Fibroblast of skin of left biceps (primary cell): ENCODE results near the gene HOXB6.
A peak's percentile ranks its signal among the peaks of the same experiment; 100 is the strongest.

Experiments
- DNase-seq, 2 experiments: peaks; one replicate each; pipeline ENCODE4 v3.0.0-alpha.2; 2013; ENCODE audit warnings: low read depth in 2 of 2

Gene HOXB6

DNA sequence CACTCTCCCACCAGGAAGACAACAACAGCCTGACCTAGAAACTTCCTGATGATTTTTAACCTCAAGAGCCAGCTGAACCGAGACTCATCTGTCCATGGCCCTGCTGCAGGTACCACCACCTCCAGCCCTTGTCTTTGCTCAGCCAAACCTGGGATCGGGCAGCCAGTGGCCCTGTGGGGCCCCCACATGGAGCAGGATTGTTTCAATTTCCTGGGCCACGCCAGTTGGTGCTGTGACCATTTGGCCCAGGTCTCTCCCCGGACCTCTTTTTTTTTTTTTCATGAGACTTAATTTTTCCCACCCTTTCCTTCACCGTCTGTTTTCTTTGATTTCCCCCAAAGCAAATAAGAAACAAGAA, 51.6 kb downstream of the HOXB6 start:
- DNase-seq: no peak

DNA sequence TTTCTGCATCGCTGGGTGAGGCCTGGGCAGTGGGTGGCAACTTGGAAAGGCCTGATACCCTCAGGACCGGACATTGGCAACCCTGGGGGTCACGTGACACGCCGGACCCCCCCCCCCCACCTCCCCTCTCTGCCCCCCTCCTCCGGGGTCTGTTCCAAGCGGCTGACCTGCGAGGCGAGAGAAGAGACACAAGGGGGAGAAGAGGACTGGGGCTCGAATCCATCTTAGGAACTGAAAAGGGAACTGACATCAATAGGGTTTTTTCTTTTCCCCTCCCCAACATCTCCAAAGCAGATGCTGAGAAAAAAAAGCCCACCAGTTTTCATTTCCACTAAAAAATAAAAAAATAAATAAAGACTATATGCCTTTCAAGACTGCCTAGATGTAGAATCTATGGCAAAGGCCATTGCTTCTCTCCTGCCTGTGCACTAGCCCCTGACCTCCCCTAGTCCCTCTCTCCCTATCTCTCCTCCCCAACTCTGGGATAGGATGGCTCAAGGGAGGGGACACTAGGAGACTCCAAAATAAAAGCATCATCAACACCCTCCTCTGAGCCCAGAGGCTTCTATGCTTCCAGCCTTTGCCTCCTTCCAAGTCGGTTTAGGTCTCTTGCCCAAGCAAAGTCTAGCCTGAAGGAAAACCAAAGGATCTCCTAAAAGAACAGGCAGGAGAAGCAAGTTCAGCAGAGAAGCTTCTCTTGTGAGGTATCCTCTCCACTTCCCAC, 52.2 kb downstream of the HOXB6 start:
- no peak for DNase-seq

DNA sequence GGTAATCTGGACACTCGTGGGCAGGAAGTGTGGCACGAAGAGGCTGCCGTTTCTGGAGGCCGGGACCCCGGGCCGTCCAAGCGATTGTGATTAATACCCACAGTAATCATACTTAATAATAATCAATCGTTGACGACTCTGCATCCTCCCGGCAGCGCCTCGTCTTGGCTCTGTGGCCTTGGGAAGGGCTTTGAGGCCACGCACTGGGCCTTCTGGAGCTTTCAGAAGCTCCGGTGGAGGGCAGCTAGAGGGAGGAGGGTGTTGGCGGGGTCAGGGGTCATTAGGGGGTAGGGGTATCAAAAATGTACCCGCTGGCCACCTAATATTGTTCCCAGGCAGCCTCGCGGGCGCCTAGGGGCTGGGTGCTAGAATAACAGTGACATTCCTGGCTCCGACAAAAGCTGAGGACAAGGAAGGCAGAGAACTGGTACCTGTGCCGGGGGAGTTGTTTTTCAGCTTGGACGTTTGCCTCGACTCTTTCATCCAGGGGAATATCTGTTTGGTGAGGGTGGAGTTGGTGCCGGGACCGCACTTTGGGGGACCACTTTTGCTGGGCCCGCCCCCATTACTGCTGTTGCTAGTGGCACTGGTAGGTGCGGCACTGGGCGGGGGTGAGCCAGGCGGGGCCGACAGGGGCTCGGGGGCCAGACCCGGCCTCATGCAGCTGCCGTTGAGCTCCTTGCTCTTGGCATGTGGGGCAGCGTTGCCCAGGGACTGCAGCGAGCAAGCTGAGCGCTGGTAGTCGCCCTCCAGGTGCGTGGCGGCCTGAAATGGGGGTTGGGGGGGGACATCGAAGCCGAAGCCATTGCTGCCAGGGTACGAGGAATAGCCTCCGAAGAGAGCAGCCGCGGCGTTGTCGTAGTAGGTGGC, 53.0 kb downstream of the HOXB6 start:
- DNase-seq: no peak

DNA sequence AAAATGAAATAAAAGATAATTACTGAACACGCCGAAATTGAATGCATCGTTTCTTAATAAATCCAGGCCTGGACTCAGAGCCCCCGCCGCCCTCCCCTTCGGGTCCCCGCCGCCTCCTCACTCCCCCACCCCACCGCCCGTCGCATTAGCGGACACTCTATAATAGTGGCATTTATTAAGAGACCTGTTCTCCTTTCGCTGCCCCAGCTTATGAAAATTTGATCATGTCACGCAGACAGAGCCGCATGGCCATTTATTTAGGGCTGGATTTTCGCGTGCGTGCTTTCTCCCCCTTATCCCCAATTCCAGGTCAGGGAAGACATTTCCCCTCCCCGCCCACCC, 53.6 kb downstream of the HOXB6 start:
- no peak for DNase-seq

DNA sequence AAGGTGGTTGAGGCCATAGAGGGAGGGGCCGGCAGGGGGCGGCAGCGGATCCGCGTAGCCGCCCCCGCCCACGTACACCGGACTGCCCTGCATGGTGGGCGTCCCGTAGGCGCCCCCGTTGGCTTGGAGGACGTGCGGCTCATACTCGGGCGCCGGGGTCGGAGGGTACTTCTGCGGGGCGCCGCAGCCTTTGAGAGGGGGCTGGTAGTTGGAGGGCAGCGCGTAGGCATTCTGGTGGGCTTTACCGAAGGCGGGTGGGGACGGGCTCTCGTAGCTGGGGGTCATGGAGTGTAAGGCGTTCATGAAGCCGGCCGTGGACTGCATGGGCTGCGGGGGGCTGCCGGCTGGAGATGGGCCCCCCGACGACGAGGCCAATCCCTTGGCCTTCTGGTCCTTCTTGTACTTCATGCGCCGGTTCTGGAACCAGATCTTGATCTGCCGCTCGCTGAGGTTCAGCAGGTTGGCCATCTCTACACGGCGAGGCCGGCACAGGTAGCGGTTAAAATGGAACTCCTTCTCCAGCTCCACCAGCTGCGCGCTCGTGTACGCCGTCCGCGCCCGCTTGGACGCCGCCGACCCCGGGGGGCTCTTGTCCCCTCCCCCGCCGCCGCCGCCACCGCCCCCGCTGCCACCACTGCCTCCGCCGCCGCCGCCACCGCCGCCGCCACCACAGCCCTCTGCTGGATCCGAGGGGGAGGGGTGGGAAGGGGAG, 54.1 kb downstream of the HOXB6 start:
- no peak for DNase-seq

DNA sequence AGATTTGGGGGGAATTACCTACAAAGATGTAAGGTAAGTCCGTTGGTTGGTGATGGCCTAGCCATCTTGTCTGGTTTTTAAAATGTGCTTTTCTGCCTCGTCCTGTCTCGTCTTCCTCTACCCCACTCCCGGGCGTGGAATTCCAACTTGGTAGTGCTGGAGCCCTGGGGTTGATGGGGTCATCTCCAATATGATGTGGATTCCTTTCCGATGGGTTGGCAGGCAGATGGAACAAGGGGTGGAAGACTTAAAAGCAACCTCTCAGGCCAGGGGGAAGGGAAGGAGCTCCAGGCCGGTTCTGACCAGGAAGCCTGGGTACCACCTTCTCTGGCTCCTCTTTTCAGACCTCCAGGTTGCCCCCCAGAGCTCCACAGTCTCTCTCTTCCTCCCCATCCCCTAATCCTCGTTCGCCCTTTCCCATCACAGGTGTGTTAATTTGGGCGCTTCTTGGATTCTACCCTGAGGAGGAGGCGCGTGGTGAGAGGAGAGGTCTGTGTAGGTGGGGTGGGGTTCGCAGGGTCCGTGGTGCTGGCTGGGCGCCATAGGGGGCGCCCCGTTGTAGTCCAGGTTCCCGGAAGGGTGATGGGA, 54.8 kb downstream of the HOXB6 start:
- DNase-seq: no peak

DNA sequence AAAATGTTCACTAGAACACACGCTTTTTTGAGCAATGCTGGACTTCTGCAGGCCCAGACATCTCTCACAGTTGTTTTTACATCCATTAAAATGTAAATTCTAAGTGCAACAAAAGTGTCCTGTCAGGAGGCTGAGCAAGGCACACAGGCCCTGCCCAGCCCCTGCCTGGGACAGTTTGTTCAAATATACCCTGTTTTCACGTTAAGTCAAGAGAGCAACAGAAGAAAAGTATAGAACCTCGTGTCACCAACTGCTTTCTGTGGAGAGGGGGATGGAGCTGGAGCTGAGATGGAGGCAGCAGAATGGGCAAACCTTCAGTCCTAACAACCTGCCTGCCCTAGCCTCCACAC, 55.5 kb downstream of the HOXB6 start:
- no peak for DNase-seq

DNA sequence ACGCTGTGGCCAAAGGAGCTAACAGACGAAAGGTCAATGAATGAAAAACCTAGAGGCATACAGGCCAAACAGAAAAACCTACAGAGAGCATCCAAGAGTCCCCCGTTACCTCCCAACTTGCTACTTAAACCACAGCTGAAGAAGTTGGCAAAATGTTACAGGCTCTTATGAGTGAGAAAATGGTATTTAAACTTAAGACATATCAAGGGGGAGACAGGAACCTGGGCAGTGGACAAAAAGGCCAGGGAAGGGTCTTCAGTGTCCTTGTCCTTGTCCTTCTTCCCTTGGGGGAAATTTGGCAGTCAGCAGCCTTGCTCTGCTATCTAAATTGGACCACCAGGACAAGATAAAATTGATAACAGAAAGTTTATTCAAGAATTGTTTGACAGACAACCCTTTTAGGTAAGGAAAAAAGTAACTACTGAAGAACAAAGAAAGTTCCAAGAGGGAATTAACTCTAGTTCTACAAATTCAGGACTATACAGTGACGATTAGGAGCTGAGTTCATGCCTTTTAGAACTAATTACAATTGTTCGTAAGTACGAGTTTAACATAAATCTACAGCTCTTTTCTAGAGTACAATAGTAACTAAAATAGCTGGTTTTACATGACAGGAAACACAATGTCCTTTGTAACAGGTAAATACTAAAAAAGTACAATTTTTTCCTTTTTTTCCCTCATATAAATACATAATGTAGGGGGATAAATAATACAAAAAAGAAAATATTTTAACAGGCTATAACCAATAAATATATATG, 56.1 kb downstream of the HOXB6 start:
- DNase-seq: no peak

DNA sequence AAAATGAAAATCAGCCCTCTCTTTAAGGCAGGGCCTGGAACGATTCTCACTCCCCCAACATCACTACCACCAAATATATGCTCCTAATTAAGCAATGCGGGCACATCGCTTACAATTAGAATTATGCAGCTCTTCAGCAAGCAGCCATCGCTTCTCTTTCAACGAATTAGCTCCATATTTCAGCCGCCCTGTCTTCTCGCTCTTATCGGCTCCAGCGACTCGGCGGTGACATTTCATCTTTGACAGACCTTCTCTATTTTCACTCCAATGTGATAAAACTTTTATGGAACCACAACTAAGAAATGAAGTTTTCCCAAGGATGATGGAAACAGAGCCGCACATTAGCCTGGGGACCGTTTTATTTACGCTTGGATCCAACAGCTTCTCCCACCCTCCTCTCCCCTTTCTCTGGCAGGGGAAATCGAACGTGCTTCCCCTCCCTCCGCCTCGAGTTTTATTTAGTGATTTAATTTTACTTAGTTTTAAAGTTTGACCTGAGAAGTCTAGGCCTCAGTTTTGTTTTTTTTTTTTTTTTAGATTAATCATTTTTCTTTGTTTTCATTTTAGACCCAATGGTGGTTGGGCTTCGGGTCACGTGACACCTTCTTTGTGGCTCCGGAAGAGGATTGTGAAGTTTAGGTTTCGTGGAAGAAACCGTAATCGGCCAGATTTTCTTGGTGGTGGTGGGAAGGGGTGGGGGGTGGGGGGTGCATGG, 56.8 kb downstream of the HOXB6 start:
- DNase-seq: no peak

DNA sequence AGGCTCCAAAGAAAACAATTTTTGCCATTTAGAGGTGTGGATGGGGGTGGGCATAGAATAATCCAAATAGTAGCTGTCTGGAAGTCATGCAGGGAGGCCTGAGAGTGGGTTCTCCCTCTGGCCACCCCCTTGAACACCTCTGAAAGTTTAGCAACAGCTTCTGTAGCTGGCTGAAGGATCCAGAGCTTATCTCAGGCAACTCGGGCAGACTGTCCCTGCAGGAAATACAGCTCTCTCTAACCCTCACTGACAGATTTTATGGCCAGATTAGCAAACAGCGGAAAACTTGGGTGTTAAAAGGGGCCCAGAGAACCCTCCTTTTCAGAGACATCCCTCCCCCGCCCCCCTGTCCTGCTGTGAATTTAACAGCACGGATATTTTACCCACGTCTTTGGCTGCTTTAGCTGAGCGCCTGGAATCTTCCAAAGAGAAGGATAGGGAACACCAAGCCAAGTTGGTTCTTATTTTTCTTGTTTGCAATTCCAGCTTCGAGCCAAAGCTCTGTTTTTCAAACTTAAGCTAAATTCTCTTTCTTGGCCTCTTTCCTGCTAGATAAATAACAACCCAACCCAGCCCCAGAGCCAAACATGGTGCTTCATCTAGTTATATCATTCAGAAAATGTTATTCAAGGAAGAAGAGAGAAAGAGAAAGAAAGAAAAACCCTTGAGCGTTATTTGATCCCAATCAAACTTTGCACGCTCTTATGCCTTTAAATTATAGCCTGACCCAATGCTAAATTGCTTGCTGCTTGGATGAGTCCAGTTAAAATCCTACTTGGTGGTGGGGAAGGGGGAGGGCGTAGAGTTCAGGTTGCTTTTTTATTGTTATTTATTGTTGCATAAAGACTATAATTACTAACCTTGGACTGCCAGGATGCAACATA, 57.6 kb downstream of the HOXB6 start:
- DNase-seq: no peak

DNA sequence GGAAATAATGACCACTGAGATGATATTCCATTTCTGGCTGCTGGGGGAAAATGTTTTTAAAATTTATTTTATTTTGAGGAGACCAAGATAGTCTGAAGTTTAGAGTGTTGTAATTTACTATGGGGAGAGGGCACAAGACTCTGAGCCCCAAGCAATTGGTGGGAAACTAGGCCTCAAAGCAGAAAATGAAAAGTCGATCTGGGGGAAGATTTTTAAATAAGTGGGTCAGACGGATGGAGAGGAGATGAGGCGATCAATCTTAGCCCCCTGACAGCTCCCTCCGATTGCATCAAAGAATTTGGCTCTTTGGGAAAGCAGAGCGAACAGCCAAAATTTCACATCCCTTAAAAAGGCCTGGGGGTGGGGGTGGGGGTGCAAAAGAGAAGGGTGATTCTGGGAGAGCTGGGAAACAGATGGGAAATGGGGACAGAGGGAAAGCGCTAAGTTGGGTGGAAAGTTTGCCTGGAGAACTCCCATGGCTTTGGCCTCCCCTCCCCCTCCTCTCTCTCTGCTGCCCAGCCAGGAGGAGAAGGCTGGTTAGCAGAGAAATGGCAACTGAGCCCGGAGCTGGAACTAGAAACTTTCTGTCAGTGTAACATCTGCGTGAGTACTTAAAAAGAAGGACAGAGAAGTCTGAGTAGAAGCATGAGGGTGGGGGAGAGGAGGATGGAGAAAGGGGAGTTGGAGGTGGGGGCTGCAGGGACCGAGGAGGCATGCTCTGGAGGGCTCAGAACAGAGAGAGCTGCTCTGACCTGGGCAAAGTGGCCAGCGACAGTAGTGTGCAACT, 58.5 kb downstream of the HOXB6 start:
- DNase-seq: peak; percentile 67 to 73
